Measurements from ENCODE around the gene D2HGDH. TPM values are rescaled to one million over a fixed set of nuclear protein-coding genes. Genes with fewer than 3 reads are reported as not detected.

D2HGDH gene
- total and polyA plus RNA-seq, 2 of the 13 experiments (the other 11 are each of a cell fraction or from before 2014, with no cell fraction given), result 19.2 to 20.3 TPM

GRCh38 chr2:241774419-241775222 lies 40.2 kb downstream of the D2HGDH start (continued):
- TF ChIP-seq, protein P1, sequence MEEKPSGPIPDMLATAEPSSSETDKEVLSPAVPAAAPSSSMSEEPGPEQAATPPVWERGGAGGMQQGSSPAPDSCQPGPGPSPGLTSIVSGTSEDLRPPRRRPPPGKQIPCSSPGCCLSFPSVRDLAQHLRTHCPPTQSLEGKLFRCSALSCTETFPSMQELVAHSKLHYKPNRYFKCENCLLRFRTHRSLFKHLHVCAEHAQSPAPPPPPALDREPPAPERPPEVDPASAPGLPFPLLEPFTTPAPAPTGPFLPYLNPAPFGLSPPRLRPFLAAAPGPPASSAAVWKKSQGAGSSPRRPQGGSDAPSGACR (CRISPR knock-in tag; IDR thresholded peaks at IDR 0.05), result no peak
- no peak for TF ChIP-seq TBL1XR1 (IDR thresholded peaks at IDR 0.05; ENCODE audit: borderline replicate concordance, low read length, partially characterized antibody)
- TF ChIP-seq NAIF1 (CRISPR knock-in tag; IDR thresholded peaks at IDR 0.05; ENCODE audit: borderline replicate concordance), result no peak
- peak; percentile 94; the same call in 1 of the 2 replicates for TF ChIP-seq CHCHD3 (CRISPR knock-in tag; IDR thresholded peaks at IDR 0.05)
- TF ChIP-seq TRAFD1 (CRISPR knock-in tag; IDR thresholded peaks at IDR 0.05; ENCODE audit: borderline replicate concordance), result no peak
- TF ChIP-seq RARA (CRISPR knock-in tag; IDR thresholded peaks at IDR 0.05), result no peak
- TF ChIP-seq ZZZ3 (CRISPR knock-in tag; IDR thresholded peaks at IDR 0.05; ENCODE audit: borderline replicate concordance), result no peak
- TF ChIP-seq NKX3-1 (CRISPR knock-in tag; IDR thresholded peaks at IDR 0.05), result no peak
- TF ChIP-seq KLF16 (CRISPR knock-in tag; IDR thresholded peaks at IDR 0.05), result peak in 1 of 2 experiments; percentile 22; a peak in 2 of 4 replicates
- peak; percentile 48; the same call in 1 of the 2 replicates for TF ChIP-seq NCOR1 (IDR thresholded peaks at IDR 0.05; ENCODE audit: borderline replicate concordance, low read length)
- TF ChIP-seq ZNF350 (CRISPR knock-in tag; IDR thresholded peaks at IDR 0.05; ENCODE audit: borderline replicate concordance, low read depth), result 0 out of 2 replicates have a peak, but pooled peaks have one; percentile 58
- TF ChIP-seq, protein P2, sequence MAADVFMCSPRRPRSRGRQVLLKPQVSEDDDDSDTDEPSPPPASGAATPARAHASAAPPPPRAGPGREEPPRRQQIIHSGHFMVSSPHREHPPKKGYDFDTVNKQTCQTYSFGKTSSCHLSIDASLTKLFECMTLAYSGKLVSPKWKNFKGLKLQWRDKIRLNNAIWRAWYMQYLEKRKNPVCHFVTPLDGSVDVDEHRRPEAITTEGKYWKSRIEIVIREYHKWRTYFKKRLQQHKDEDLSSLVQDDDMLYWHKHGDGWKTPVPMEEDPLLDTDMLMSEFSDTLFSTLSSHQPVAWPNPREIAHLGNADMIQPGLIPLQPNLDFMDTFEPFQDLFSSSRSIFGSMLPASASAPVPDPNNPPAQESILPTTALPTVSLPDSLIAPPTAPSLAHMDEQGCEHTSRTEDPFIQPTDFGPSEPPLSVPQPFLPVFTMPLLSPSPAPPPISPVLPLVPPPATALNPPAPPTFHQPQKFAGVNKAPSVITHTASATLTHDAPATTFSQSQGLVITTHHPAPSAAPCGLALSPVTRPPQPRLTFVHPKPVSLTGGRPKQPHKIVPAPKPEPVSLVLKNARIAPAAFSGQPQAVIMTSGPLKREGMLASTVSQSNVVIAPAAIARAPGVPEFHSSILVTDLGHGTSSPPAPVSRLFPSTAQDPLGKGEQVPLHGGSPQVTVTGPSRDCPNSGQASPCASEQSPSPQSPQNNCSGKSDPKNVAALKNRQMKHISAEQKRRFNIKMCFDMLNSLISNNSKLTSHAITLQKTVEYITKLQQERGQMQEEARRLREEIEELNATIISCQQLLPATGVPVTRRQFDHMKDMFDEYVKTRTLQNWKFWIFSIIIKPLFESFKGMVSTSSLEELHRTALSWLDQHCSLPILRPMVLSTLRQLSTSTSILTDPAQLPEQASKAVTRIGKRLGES (CRISPR knock-in tag; IDR thresholded peaks at IDR 0.05; ENCODE audit: borderline replicate concordance), result peak; percentile 29; the same call in 1 of the 2 replicates
- no peak for TF ChIP-seq ZNF660 (CRISPR knock-in tag; IDR thresholded peaks at IDR 0.05; ENCODE audit: borderline replicate concordance, low read depth)
- peak; percentile 23; the same call in 1 of the 2 replicates for TF ChIP-seq ZNF629 (CRISPR knock-in tag; conservative IDR thresholded peaks at IDR 0.05)
- TF ChIP-seq, protein P3, sequence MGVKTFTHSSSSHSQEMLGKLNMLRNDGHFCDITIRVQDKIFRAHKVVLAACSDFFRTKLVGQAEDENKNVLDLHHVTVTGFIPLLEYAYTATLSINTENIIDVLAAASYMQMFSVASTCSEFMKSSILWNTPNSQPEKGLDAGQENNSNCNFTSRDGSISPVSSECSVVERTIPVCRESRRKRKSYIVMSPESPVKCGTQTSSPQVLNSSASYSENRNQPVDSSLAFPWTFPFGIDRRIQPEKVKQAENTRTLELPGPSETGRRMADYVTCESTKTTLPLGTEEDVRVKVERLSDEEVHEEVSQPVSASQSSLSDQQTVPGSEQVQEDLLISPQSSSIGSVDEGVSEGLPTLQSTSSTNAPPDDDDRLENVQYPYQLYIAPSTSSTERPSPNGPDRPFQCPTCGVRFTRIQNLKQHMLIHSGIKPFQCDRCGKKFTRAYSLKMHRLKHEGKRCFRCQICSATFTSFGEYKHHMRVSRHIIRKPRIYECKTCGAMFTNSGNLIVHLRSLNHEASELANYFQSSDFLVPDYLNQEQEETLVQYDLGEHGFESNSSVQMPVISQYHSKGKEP (CRISPR knock-in tag; IDR thresholded peaks at IDR 0.05), result no peak
- no peak for TF ChIP-seq ZNF234 (CRISPR knock-in tag; conservative IDR thresholded peaks at IDR 0.05)
- TF ChIP-seq DNMT3B (CRISPR knock-in tag; conservative IDR thresholded peaks at IDR 0.05), result no peak
- peak; percentile 67 for TF ChIP-seq HDAC1 (CRISPR knock-in tag; IDR thresholded peaks at IDR 0.05)
- no peak for TF ChIP-seq STAG1 (CRISPR knock-in tag; IDR thresholded peaks at IDR 0.05)
- no peak for TF ChIP-seq E2F1 (CRISPR knock-in tag; IDR thresholded peaks at IDR 0.05)
- peak; percentile 90; the same call in 1 of the 2 replicates for TF ChIP-seq ZNF816 (CRISPR knock-in tag; IDR thresholded peaks at IDR 0.05; ENCODE audit: borderline replicate concordance)

All from HepG2 (cell line).